Measurements from ENCODE around the gene CDK16.

Gene CDK16

GRCh38 chrX:47209508-47210238, 8.8 kb upstream of the CDK16 start:
- DNase-seq: no peak

- DNase-seq: no peak
These were observed 7.6 kb upstream of the CDK16 start for GRCh38 chrX:47210661-47211425.

GRCh38 chrX:47212381-47213293, 5.8 kb upstream of the CDK16 start:
- DNase-seq: no peak

- no peak for DNase-seq
These were observed 3.9 kb upstream of the CDK16 start for GRCh38 chrX:47214435-47215077.

- DNase-seq: no peak
These were observed 3.1 kb upstream of the CDK16 start for GRCh38 chrX:47215291-47215900.

- no peak for DNase-seq
These were observed 2.0 kb upstream of the CDK16 start for GRCh38 chrX:47216393-47216925.

- DNase-seq: peak in 1 of 5 experiments; percentile 13
These were observed 1.2 kb upstream of the CDK16 start for GRCh38 chrX:47217121-47217851.

GRCh38 chrX:47217852-47218279, 615 bp upstream of the CDK16 start:
- peak; percentile 81 to 100 (median 93) for DNase-seq

- DNase-seq: peak; percentile 17 to 56 (median 28)
These were observed 687 bp downstream of the CDK16 start for GRCh38 chrX:47218920-47219815.

- no peak for DNase-seq
These were observed 3.3 kb downstream of the CDK16 start for GRCh38 chrX:47221756-47222155.

GRCh38 chrX:47222751-47223350, 4.4 kb downstream of the CDK16 start:
- no peak for DNase-seq

GRCh38 chrX:47223476-47224250, 5.2 kb downstream of the CDK16 start:
- DNase-seq: no peak

GRCh38 chrX:47224266-47224895, 5.9 kb downstream of the CDK16 start:
- no peak for DNase-seq

GRCh38 chrX:47224896-47225290, 6.4 kb downstream of the CDK16 start:
- DNase-seq: no peak

GRCh38 chrX:47226071-47226470, 7.6 kb downstream of the CDK16 start:
- DNase-seq: no peak

- DNase-seq: no peak
These were observed 8.3 kb downstream of the CDK16 start for GRCh38 chrX:47226531-47227333.

GRCh38 chrX:47227334-47227583, 8.8 kb downstream of the CDK16 start:
- DNase-seq: no peak

Measured in T-helper 2 cell (primary cell).